Cardiac muscle cell (in vitro differentiated cells and primary cell): ENCODE measurements around the gene HMGCR. TPM values are rescaled to one million over a fixed set of nuclear protein-coding genes. Genes with fewer than 3 reads are reported as not detected.

Experiments used
- DNase-seq, 2 donors: peaks; one replicate each; pipeline versions ENCODE4 v3.0.0 to v3.0.0-alpha.2; 2010 to 2017; ENCODE audit warnings: low read depth in 1 of 2, low spot score in 1 of 2
- H3K27ac ChIP-seq: fragments of 200-600 bp; sonication (generic); 2 replicates; pipeline ENCODE4 v1.5.1; 2016
- H3K27me3 ChIP-seq: fragments of 200-600 bp; sonication (generic); 2 replicates; pipeline ENCODE4 v1.6.0; 2016; ENCODE audit warnings: control low read depth
- H3K36me3 ChIP-seq: fragments of 200-600 bp; sonication (generic); 2 replicates; pipeline ENCODE4 v1.5.1; 2016; ENCODE audit warnings: control low read depth
- H3K4me1 ChIP-seq: fragments of 200-600 bp; sonication (generic); 2 replicates; pipeline ENCODE4 v1.8.1; 2017; ENCODE audit warnings: low read depth, mild to moderate bottlenecking, mixed run types
- H3K4me3 ChIP-seq: fragments of 200-600 bp; sonication (generic); 2 replicates; pipeline ENCODE4 v1.5.1; 2016; ENCODE audit warnings: mild to moderate bottlenecking
- H3K9me3 ChIP-seq: fragments of 200-600 bp; sonication (generic); 2 replicates; pipeline ENCODE4 v1.5.1; 2017; ENCODE audit warnings: low read depth, mild to moderate bottlenecking, control low read depth
- CTCF ChIP-seq: IDR thresholded peaks from 2 replicates; pipeline ENCODE4 v1.5.1; 2012; ENCODE audit warnings: low read depth, mild to moderate bottlenecking, low read length
- polyA plus RNA-seq: library from polyadenylated mRNA; unstranded; fragments of >200 nt; fragmentation: Nextera tagmentation; extraction: Ambion mirVana; gene quantifications from 2 replicates; pipeline ENCODE4 v1.2.1, GENCODE V29; 2016
- total RNA-seq: library from RNA; depleted of rRNA; stranded (reverse); fragments of >200 nt; gene quantifications from 2 replicates; pipeline ENCODE4 v1.2.3, GENCODE V29; 2016

HMGCR gene
- total and polyA plus RNA-seq, 2 experiments from 2014 or later: 34.0 to 68.9 TPM

GRCh38 chr5:75395277-75395676 lies 58.3 kb downstream of the HMGCR start:
- Histone ChIP-seq H3K9me3 (no peaks in the 10 kb centered on the region), H3K4me1 (no peaks in the 10 kb centered on the region), H3K27ac (no peak overlapping the region), H3K4me3 (no peak overlapping the region), H3K27me3 (no peaks in the 10 kb centered on the region), H3K36me3 (no peaks in the 10 kb centered on the region)
- no peak for DNase-seq
- no peak for TF ChIP-seq CTCF

GRCh38 chr5:75405296-75405695 lies 68.3 kb downstream of the HMGCR start:
- Histone ChIP-seq H3K9me3 (no peaks in the 10 kb centered on the region), H3K27ac (no peak overlapping the region), H3K36me3 (no peaks in the 10 kb centered on the region)

More at GRCh38 chr5:75405296-75405695, 68.3 kb downstream of the HMGCR start:
- H3K4me1 ChIP-seq: no peaks in the 10 kb centered on the region
- DNase-seq: no peak
- H3K4me3 ChIP-seq: no peak overlapping the region
- TF ChIP-seq CTCF: no peak
- H3K27me3 ChIP-seq: no peaks in the 10 kb centered on the region

Other genes with a start within 250 kb of the HMGCR start
- under 0.01 and 0.21 TPM in 2 replicates for gene ANKRD31, start 100.3 kb upstream of the HMGCR start, total RNA-seq
- gene ANKRD31, start 100.3 kb upstream of the HMGCR start, polyA plus RNA-seq: 0.15 TPM in 2 replicates
- gene CERT1, start 174.4 kb downstream of the HMGCR start, total RNA-seq: 11.1 and 12.8 TPM in 2 replicates
- gene CERT1, start 174.4 kb downstream of the HMGCR start, polyA plus RNA-seq: 17.5 and 20.9 TPM in 2 replicates
- gene POLK, start 174.7 kb downstream of the HMGCR start, total RNA-seq: 9.0 and 11.7 TPM in 2 replicates
- 10.0 and 11.4 TPM in 2 replicates for gene POLK, start 174.7 kb downstream of the HMGCR start, polyA plus RNA-seq